ENCODE data around the gene TTC34.

The TTC34 gene

DNA sequence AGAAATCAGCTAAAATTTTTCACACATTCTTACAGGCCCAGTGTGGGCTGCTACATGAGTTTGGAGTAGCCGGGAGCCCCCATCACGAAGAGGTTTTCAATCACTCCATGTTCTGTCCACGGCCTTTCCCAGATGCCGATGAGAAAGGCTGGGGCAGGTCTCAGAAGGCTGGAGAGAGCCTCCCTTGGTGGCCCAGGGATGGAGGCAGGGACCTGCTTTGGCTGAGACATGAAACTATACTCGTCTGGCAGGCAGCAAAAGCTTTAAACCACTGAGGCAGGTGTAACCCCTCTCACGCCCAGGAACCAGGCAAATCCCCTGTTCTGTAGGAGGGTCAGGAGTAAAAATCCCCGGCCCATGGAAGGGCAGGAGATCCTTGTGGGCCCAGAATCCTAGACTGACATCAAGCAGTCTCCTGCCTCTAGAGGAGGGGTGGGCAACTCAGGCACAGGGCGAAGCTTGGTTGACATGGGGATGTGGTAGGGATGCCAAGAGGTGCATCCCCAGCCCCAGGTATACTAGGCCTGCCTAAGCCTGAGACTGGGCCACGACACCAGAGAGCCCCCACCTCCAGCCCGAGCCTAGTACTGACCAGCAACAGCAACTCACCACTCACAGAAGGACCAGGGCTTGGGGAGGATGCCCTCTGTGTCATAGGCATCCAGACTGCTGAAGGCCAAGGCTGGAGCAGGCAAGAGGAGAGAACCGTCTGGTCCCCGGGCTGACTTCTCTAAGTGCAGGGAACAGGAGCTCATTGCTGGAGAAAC, 177.7 kb downstream of the TTC34 start:
- no peak for DNase-seq

DNA sequence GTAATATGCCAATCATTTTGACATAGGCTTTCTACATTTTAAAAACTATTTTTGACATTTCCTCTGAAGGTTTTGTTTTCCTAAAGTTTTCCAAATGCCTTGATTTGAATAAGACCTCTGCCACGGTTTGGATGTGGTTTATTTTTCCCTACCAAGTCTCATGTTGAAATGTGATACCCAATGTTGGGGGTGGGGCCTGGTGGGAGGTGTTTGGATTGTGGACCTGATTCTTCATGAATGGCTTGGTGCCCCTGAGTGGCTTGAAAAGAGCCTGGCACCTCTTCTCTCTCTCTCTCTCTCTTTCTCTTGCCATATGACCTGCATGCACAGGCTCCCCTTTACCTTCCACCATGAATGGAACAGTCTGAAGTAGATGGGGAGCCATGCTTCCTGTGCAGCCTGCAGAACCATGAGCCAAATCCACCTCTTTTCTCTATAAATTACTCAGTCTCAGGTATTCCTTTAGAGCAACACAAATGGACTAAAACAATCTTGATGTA, 183.5 kb downstream of the TTC34 start:
- DNase-seq, result peak; percentile 29 to 42

DNA sequence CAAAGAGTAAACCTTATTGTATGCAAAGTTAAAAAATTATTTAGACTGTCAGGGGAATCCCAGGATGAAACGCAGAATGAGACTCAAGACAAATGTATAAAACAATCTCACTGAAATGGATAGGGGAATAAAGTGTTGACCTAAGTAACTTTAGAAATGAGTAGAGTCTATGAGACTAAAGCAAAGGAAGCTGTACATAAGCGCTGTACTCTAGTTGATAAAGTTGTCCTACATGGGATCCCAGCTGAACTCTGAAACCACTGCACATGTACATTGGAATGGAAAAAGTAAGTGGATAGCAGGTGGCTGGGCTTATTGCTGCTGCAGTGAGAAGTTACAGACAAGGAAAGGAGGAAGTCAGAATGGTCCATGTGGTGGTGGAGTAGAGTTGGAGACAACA, 187.3 kb downstream of the TTC34 start:
- no peak for DNase-seq

- no peak for DNase-seq
These were observed 188.7 kb downstream of the TTC34 start for GRCh38 chr1:2612591-2613365.

- DNase-seq, result no peak
These were observed 189.7 kb downstream of the TTC34 start for GRCh38 chr1:2611621-2612437.

- DNase-seq, result peak; percentile 36 to 84
These were observed 190.4 kb downstream of the TTC34 start for GRCh38 chr1:2611031-2611501.

DNA sequence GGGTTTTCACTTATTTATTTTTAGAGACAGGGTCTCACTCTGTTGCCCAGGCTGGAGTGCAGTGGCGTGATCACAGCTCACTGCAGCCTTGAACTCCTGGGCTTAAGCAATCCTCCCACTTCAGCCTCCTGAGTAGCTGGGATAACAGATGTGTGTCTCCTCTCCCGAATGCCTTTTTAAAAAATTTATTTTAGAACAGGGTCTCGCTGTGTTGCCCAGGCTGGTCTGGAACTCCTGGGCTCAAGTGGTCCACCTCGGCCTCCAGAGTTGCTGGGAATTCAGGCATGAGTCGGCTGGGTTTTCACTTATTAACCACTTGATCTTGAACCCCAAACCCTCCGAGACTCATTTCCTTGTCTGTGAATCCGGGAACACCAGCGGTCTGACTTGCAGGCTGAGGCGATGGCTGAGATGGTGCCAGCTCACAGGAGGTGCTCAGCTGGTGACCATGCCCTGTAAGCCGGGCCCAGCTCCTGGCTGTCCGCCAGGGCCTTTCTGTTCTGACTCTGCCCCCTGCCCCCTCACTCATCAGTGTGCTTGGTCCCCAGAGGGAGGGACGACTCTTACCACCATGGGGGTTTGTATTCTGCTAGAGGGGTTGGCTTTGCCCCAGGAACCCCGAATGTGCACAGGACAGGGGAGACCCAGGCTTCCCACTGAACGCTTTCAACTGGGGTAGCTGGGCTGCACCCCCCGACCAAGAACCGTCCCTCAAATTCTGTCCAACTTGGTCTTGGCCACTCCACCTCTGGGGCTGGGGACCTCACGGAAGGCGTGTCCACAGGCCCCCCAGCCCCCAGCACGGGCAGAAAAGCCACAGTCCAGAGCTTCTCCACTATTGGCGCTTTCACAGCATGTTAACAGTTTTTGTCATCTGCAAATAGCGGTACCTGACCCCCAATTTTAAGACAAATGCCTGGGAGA, 191.2 kb downstream of the TTC34 start:
- no peak for DNase-seq

DNA sequence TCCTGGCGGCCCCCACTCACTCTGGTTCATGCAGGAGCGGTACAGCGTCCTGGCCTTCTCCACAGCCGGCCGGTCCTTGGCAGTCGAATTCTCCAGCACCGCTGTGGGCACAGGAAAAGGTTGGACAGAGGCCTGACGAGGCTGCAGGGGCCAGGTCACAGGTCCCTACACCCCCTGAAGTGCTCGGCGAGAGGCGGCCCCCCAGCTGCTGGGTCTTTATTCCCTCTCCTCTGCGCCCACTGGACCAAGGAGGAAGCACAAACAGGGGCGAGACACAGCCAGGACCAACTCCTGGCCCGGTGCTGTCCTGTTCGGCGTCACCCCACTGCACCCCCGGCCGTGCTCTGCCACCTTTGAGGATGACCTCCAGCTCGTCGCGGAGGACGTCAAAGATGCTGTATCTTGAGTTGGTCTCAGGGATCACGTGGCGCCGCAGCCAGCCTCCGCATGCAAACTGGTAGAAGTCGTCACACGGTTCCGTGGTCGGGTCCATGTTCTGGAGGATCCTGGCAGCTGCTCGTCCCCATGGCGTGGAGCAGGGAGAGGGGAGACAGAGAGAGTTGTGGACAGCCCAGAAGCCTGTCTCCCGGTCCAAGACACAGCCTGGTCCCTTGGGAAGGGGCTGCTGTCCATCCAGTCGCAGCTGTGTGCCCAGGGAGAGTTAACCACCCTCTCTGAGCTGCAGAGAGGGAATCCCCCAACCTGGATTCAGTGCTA, 192.0 kb downstream of the TTC34 start:
- no peak for DNase-seq

- DNase-seq, result no peak
These were observed 193.8 kb downstream of the TTC34 start for GRCh38 chr1:2607641-2608091.

DNA sequence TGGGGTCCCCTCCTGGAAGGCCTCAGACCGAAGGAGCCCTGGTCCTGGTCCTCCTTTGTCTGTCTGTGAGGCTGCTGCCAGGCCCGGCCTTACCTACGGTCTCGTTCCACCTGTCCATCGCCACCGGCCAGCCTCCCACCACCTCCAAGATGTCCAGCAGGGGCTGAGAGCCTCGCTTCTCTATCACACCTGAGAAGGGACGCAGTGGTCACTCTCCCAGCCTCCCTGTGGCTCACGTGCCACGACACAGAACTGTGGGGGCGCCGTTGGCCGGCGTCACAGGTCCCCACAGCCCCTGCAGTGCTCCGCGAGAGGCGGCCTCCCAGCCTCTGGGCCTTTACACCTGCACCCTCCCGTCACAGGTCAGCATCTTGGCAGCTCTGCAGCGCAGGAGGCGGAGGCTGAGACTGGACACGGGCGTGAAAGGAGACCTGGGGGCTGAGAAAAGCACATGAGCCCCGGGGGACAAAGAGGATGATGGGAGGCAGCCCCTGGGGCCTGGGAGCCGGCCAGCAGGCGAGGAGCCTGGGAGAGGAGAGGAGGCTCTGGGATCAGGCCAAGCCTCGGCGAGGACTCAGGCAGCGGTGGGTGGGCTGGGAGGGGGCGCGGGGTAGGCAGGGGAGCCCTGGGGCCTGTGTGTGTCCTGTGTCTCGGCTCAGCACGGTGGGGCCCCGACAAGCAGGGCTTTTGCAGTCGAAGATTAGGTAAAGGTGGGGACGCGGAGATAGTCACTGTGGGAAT, 194.4 kb downstream of the TTC34 start:
- DNase-seq, result no peak

DNA sequence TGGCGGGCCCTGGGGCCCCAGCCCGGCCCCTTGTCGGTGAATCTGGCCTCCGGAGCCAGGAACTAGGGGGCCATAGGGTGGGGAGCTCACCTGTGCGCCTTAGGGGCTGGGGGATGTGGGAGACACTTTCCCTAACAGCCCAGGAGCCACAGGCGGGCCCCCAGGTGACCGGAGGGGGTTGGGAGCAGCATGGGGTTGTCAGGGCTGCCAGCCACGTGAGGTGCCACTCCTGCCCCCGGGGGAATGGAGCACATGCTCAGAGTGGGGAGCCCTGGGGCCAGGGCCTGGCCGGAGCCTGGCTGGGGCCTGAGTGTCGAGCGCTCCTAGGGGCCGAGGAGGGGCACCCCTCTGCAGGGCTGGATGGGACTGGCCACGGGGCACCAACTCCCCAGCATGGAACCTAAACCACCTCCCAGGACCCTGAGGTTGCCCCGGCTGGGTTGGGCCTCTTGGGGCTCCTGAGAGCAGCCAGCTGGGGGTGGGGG, 195.1 kb downstream of the TTC34 start:
- DNase-seq, result no peak

DNA sequence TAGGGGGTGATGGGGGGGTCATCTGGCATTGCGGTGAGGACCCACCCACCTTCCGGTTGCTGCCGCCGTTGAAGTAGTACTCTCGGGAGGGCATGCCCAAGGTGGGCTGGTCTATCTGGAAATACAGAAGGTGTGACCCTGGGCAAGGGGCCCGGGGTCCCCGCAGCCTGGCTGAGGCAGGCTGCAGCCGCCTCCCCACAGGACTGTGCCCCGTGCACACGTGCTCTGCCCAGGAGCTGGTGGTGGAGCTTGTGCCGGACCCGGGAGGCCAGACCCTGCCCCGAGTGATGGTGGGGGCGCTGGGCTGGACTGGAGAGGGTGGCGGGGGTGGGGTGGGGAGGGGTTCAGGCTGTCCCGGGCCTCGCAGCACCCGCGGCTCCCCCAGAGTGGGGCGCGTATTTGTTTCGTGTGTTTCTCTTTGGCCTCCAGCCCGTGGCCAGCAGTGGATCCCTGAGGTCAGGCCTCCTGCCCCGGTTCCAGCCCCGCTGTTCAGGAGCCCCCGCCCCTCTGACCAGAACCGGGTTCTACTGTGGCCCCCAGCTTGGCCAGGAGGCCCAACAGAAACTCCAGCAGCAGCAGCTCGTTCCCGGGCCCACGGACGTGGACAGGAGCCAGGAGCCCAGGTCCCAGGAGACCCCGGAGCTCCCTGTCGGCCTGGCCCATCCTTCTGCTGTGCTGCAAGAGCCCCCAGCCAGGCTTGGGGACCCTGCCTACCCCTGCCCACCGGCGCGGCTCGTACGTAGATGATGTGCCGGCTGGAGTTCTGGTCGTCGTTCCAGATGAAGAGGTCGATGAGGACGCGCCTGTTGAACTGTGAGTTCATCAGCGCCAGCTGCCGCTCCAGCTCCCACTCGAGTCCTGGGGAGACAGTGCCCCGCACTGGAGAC, 195.7 kb downstream of the TTC34 start:
- DNase-seq, result no peak

DNA sequence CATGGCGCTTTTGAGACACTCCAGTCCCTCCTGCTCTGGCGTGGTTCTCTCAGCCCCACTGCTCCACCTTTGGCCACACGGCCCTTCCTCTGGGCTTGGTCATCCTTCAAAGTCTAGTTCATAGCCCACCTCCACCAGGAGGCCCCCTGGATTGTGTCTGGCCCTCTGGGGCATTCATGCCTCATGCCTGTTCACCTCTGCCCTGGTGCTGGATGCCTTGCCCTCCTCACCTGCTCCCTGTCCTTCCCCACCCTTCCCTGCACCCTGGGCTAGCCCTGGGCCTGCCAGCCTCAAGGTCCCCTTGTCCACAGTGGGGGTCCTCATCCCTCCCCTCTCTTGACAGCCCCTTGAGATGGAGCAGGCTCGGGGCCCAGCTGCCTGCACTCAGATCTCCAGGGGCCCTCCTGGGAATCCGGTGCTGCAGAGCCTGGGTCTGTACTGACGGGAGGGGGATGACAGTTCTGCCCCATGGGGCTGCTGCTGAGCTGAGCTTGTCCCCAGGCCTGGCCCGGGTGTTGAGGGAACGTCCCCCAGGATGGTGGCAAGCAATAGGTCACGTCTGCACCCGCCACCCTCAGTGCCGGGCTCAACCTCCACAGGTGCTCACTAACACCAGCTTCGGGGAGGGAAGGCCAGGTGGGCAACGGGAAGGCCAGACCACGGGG, 196.5 kb downstream of the TTC34 start:
- DNase-seq, result no peak

- no peak for DNase-seq
These were observed 197.2 kb downstream of the TTC34 start for GRCh38 chr1:2604156-2604843.

DNA sequence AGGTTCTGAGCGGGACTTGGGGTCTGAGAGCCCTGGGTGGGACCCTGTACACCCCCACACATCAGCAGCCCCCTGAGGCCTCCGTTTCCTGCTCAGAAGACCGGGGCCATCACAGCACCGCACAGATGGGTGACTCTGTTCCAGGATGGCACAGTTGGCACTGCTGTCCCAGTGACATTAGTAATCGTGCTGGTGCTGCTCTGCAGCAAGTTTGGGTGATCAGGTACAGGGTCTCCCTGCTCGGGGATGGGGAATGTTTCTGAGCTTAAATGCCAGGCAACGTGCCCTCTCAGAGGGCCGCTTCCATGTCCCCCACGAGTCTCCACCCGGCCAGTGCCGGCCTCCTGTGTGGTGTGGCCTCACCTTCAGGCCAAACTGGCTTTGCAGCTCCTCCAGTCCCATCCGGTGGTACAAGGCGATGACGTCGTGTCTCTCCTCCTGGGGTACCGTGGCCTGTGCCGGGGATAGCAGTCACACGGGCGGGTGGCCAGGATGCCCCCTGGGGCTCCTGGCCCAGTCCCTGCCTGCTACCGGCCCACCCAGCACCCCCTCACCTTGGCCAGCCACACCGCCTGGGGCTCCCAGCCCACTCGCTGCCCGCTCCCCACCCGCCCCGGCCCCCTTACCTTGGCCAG, 197.9 kb downstream of the TTC34 start:
- no peak for DNase-seq

GRCh38 chr1:2602866-2603520, 198.5 kb downstream of the TTC34 start:
- no peak for DNase-seq

- DNase-seq, result no peak
These were observed 199.1 kb downstream of the TTC34 start for GRCh38 chr1:2602311-2602835.

Measured in NCI-H526 (cell line).